ENCODE measurements around the gene EYA2.
"Not testable (repeated sequence)": the region's sequence is repeated elsewhere in the genome, so short reads cannot be mapped to it uniquely, and the experiment has no call there.

The EYA2 gene

GRCh38 chr20:47191074-47191673, 296.5 kb downstream of the EYA2 start:
- no peak for DNase-seq

GRCh38 chr20:47191956-47192355, 297.3 kb downstream of the EYA2 start:
- DNase-seq, result no peak

DNA sequence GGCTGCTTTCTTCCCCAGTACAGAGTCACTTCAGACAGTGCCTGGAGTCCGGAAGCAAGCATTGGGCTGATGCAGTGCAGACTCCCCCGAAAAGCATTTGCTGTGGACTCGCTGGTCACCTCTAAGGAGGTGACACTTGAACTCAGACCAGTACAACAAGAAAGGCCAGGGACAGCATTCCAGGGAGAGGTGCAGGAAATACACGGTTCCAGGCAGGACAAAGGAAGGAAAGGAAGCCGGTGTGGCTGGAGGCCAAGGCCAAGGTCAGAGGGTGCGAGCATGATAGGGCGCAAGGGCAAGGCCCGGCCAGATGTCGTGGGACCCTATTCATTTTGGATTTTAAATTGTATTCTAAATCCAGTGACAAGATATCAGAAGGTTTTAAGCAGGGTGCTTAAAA, 300.9 kb downstream of the EYA2 start:
- DNase-seq, result no peak

- DNase-seq, result peak; percentile 34
These were observed 301.7 kb downstream of the EYA2 start for GRCh38 chr20:47196091-47197081.

DNA sequence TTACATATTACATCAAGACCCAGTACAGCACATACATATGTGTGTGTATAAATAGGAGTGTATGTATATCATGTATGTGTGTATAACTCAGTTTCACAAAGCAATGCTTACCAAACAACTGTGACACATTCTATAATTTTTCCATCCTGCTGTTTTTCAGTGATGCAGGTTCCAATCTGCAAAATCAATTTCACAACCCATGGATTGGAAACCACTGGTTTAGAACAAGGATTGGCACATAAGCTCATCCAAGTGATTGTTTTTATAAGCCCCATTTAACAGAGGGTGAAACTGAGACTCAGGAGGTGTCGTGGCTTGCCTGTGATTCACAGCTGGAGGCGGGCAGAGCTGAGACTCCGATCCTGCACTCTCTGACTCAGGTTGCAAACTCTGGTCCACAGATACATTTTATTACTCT, 303.6 kb downstream of the EYA2 start:
- no peak for DNase-seq

DNA sequence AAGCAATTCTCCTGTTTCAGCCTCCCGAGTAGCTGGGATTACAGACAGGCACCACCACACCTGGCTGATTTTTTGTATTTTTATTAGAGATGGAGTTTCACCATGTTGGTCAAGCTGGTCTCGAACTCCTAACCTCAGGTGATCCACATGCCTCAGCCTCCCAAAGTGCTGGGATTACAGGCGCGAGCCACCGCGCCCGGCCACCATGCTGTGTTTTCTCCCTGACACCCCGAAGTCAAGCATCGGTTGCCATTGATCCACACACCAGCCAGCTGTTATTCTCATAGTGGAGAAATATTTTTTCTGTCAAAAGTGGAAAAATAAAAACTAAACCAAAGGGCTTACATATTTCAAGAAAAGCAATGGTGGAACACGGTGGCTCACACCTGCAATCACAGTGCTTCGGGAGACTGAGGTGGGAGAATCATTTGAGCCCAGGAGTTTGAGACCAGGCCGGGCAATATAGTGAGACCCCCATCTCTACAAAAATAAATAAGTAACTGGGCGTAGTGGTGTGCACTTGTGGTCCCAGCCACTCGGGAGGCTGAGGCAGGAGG, 304.4 kb downstream of the EYA2 start:
- no peak for DNase-seq

DNA sequence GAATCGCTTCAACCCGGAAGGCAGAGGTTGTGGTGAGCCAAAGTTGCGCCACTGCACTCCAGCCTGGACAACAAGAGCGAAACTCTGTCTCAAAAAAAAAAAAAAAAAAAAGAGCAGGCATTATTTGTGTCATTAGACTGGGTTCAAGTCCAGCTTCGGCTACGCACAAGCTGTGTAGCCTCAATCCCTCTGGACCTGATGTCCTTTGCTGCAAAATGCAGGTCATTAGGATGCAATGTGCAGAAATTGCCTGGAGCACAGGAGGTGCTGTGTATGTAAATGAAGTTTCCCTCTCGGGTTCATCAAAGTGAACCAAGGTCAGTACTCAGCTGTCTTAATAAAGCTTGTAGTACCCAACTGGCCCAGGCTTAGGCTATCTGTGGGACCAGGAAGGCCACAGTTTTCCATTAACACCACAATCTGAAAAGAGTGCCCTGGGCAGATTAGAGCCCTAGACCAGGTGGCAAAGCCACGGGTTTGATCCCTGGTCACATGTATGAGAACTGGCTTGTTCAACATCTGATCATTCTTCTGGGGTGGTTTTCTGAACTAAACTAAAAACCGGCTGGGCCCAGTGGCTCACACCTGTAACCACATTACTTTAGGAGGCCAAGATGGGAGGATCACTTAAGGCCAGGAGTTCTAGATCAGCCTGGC, 306.6 kb downstream of the EYA2 start:
- no peak for DNase-seq

DNA sequence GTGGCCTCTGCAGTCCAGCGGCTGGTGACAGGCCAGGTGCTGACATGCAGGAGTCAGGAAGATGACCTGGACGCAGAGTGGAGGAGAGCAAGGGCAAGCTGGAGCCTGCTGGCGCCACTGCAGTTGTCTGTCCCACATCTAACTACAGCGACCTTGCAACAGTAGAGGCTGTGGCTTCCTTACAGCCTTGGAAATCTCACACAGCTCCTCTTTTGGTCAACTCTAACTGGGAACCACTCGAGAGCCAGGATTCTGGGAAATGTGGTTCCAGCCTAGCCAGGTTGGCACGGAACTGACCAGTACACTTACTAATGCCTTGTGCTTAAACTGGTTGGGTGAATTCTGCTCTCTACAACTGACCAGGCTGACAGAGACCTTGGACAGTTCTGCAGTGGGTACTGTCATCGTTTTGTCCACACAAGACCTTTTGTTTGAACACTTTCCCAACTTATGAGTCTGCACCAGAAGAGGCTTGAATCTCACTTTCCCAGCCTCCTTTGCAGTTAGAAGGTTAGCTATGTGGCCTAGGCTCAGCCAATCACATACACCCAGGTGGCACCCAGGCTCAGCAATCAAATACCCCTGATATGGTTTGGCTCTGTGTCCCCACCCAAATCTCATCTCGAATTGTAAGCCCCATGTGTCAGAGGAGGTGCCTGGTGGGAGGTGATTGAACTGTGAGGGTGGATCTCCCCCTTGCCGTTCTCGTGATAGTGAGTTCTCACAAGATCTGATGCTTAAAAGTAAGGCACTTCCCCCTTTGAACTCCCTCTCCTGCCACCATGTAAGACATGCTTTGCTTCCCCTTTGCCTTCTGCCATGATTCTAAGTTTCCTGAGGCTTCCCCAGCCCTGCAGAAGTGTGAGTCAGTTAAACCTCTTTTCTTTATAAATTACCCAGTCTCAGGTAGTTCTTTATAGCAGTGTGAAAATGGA, 308.4 kb downstream of the EYA2 start:
- no peak for DNase-seq

GRCh38 chr20:47204008-47204849, 309.6 kb downstream of the EYA2 start:
- no peak for DNase-seq

DNA sequence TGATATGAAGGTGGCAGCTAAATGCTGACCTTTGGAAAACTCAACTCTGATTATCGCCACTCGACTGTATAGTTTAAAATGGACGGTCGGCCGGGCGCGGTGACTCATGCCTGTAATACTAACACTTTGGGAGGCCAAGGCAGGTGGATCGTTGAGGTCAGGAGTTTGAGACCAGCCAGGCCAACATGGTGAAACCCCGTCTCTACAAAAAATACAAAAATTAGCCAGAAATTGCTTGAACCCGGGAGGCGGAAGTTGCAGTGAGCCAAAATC, 310.1 kb downstream of the EYA2 start:
- DNase-seq, result not testable (repeated sequence)

GRCh38 chr20:47205577-47206123, 311.0 kb downstream of the EYA2 start:
- DNase-seq, result no peak

DNA sequence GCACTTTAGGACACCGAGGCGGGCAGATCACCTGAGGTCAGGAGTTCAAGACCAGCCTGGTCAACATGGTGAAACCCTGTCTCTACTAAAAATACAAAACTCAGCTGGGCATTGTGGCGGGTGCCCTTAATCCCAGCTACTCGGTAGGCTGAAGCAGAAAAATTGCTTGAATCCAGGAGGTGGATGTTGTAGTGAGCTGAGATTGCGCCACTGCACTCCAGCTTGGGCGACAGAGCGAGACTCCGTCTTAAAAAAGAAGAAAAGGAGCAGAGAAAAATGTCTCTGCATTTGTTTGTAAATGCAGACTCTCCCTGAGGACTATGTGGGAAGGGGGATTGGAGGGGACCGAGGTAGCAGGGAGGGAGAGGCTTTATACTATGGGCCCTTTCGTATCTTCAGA, 311.9 kb downstream of the EYA2 start:
- DNase-seq, result not testable (repeated sequence)

GRCh38 chr20:47206962-47207641, 312.5 kb downstream of the EYA2 start:
- no peak for DNase-seq

- DNase-seq, result no peak
These were observed 314.0 kb downstream of the EYA2 start for GRCh38 chr20:47208534-47209174.

GRCh38 chr20:47209982-47210381, 315.3 kb downstream of the EYA2 start:
- no peak for DNase-seq

GRCh38 chr20:47210470-47210869, 315.8 kb downstream of the EYA2 start:
- DNase-seq, result no peak

GRCh38 chr20:47211036-47211435, 316.4 kb downstream of the EYA2 start:
- no peak for DNase-seq

DNA sequence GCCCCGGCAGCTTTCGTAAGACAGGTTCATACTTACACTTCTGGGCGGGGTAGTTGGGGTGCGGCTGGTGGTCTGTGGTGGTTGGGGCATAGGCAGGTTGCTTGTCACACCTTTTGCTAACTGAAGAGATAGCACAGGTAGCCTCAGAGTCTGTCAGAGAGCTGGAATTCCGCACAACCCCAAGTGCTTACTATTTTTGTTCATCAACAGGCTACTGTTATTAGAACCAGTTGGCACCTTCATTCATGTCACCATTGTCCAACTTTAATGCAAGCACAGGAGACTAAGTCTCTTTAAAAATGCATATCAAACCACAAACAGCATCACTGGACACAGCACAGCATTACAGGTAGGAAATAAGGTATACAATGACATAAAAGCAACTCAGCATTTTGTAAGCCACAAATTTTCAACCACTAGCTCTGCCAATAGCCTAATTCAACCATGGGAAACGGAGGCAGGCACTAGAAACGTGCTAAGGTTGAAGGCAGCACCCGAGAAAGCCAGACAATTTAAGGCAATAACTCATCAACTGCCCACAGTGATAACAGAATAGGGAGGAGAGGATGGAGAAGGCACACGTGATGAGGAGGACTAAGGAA, 318.1 kb downstream of the EYA2 start:
- DNase-seq, result no peak

GRCh38 chr20:47213966-47214365, 319.3 kb downstream of the EYA2 start:
- DNase-seq, result no peak
